Measurements from ENCODE around the gene KRTAP3-2. TPM values are rescaled to one million over a fixed set of nuclear protein-coding genes. Genes with fewer than 3 reads are reported as not detected.

KRTAP3-2 gene
- total RNA-seq, 2 donors from 2014 or later = not detected

GRCh38 chr17:41012326-41013120 lies 12.8 kb upstream of the KRTAP3-2 start:
- no peak for TF ChIP-seq CTCF (IDR thresholded peaks at IDR 0.05)

DNA sequence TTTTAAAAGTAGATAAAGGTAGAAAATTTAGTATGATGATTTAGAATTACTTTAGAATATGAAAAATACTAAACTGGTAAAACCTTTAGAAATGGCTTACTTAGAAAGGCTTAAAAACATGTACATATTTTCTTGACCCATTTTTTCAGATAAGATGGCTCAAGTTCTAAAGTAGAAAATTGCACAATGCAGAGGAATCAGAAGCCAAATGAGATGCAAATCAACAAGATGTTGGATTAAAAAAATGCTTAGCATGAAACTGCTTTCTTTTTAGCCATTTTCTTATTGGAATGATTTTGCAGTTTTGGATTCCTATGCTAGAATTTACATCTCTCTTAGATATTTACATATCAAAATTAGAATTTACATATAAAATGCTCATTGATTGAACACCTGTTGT lies 10.7 kb upstream of the KRTAP3-2 start:
- no peaks in the 10 kb centered on the region for H3K4me1 ChIP-seq

More at GRCh38 chr17:41012326-41013120, 12.8 kb upstream of the KRTAP3-2 start:
- Histone ChIP-seq H3K27ac (no peak overlapping the region), H3K36me3 (no peaks in the 10 kb centered on the region), H3K4me1 (no peaks in the 10 kb centered on the region), H3K9me3 (no peaks in the 10 kb centered on the region), H3K27me3 (no peaks in the 10 kb centered on the region), H3K4me3 (no peak overlapping the region)
- no peak for DNase-seq (ENCODE audit: low spot score)

GRCh38 chr17:41009936-41010335 lies 10.2 kb upstream of the KRTAP3-2 start:
- Histone ChIP-seq H3K27ac (no peak overlapping the region), H3K27me3 (no peaks in the 10 kb centered on the region), H3K9me3 (no peaks in the 10 kb centered on the region), H3K4me3 (no peak overlapping the region), H3K4me1 (no peaks in the 10 kb centered on the region), H3K36me3 (no peaks in the 10 kb centered on the region)
- DNase-seq (ENCODE audit: low spot score) = no peak
- no peak for TF ChIP-seq CTCF (IDR thresholded peaks at IDR 0.05)

More for the DNA sequence above, 10.7 kb upstream of the KRTAP3-2 start:
- no peak for DNase-seq (ENCODE audit: low spot score)
- H3K4me3 ChIP-seq = no peak overlapping the region
- TF ChIP-seq CTCF (IDR thresholded peaks at IDR 0.05) = no peak
- no peaks in the 10 kb centered on the region for H3K36me3 ChIP-seq
- H3K27ac ChIP-seq = no peak overlapping the region
- no peaks in the 10 kb centered on the region for H3K27me3 ChIP-seq
- H3K9me3 ChIP-seq = no peaks in the 10 kb centered on the region

GRCh38 chr17:41009301-41009760 lies 9.6 kb upstream of the KRTAP3-2 start:
- no peaks in the 10 kb centered on the region for H3K9me3 ChIP-seq
- no peak overlapping the region for H3K27ac ChIP-seq
- H3K36me3 ChIP-seq = no peaks in the 10 kb centered on the region
- DNase-seq (ENCODE audit: low spot score) = no peak
- H3K4me1 ChIP-seq = no peaks in the 10 kb centered on the region
- H3K4me3 ChIP-seq = no peak overlapping the region
- TF ChIP-seq CTCF (IDR thresholded peaks at IDR 0.05) = no peak
- H3K27me3 ChIP-seq = no peaks in the 10 kb centered on the region

DNA sequence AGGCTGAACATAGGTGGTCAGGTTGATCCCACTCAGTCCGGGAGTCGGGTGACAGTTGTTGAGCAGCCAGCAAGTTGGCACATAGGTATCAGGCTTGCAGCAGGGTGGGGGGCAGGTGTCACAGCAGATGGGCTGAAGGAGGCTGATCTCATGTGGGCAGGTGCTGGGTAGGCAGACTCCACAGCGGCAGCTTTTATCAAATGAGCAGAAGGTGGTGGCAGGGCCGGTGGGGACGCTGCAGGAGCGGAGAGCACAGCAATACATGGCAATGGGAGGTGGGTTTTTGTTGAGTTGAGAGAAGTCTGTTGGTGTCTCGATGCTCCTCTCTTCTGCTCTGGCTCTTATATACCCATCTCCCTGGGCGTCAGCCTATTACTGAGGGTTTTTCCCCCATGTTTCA lies 9.1 kb upstream of the KRTAP3-2 start, which contains the start of gene KRTAP3-1:
Gene KRTAP3-1 (minus strand): TSS at position 318 of the 400 bp plus-strand sequence. CDS start 54 bp downstream, at position 264.
- Histone ChIP-seq H3K27me3 (no peaks in the 10 kb centered on the region), H3K9me3 (no peaks in the 10 kb centered on the region), H3K36me3 (no peaks in the 10 kb centered on the region), H3K4me1 (no peaks in the 10 kb centered on the region), H3K4me3 (no peak within 1 kb of the TSS), H3K27ac (no peak within 1 kb of the TSS)
- TF ChIP-seq CTCF (IDR thresholded peaks at IDR 0.05) = no peak
- no peak for DNase-seq (ENCODE audit: low spot score)

Measured in right atrium auricular region (tissue), 2 donors.